ENCODE data around the gene MSX2. TPM values are rescaled to one million over a fixed set of nuclear protein-coding genes. Genes with fewer than 3 reads are reported as not detected.

MSX2 gene
- polyA plus RNA-seq, 1 of the 3 experiments (the other 2 are of a cell fraction): 5.8 TPM

DNA sequence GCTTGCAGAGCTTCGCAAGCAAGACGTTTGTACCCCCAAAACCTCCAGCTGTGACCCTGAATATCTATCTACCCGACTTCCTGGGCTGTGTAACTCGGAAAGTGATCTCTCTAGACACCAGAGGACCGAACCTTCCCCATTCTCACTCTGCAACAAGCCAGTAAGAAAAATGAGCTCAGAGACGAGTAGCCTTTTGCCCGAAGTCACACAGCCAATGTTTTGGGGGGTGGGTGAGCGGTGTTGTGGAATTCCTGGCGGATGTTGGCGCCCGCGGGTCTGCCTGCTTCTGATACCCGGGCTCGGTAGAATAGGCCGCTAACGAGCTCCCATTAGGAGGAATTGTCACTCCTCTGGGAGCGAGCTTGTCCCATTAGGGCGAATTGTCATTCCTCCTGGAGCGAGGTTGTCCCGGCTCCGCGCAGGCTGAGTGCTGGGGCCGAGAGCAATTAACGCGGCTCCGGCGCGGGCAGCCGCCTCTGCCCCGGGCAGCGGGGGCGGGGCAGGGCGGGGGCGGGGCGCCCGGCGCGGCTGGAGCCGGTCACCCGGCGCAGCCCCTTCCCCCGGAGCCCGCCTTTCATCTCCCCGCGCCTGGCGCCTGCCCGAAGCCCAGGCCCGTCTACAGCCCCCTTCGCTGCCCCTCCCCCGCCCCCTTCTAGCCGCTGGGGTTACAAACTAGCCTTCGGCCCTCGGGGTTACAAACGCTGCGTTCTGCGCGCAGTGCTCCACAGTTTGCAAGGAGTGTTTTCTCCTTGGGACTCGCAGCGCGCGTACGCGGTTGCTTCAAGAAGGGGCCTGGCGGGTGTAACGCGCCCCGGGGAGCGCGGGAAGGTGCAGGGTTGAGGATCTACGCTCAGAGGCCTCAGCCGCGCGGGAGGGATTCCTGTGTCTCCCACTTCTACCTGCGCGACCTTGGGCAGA lies 3.5 kb upstream of the MSX2 start:
- Histone ChIP-seq H3K79me2 (ENCODE audit: insufficient read depth) (0 out of 2 replicates have a peak, but pooled peaks cover under 1% of the 10 kb centered on the region), H2AFZ (ENCODE audit: low read depth) (0 out of 2 replicates have a peak overlapping the region, but pooled peaks have one; percentile 69), H3K4me2 (peak overlapping the region; percentile 74; the same call in 1 of the 2 replicates), H4K20me1 (ENCODE audit: insufficient read depth) (no peaks in the 10 kb centered on the region), H3K9me2 (no peaks in the 10 kb centered on the region), H3K4me1 (ENCODE audit: control insufficient read depth in 1 of 2, insufficient read depth in 2 of 2, low read depth in 1 of 2, low read length in 1 of 2) (peaks cover 0 to 29% of the 10 kb centered on the region in 2 experiments; a peak in 2 of 4 replicates), H3K9ac (no peak overlapping the region), H3K36me3 (replicated peaks in 1 of 2; ENCODE audit: control insufficient read depth in 1 of 2, insufficient read depth in 2 of 2, low read length in 1 of 2) (no peaks in the 10 kb centered on the region), H3K27ac (ENCODE audit: low read depth in 2 of 2, low read length in 1 of 2) (no peak overlapping the region), H3K27me3 (ENCODE audit: insufficient read depth) (peaks cover 39% of the 10 kb centered on the region), H3K4me3 (ENCODE audit: low read depth in 2 of 2, low read length in 1 of 2) (peak overlapping the region in 1 of 2 experiments; percentile 36; a peak in 2 of 4 replicates), H3F3A (replicated peaks; ENCODE audit: insufficient read depth) (peaks cover 4% of the 10 kb centered on the region), H3K9me3 (no peaks in the 10 kb centered on the region)
- TF ChIP-seq MEF2A (IDR thresholded peaks at IDR 0.05; ENCODE audit: borderline replicate concordance, low read depth): no peak
- no peak for TF ChIP-seq TCF12 (IDR thresholded peaks at IDR 0.05)
- TF ChIP-seq, protein P1, sequence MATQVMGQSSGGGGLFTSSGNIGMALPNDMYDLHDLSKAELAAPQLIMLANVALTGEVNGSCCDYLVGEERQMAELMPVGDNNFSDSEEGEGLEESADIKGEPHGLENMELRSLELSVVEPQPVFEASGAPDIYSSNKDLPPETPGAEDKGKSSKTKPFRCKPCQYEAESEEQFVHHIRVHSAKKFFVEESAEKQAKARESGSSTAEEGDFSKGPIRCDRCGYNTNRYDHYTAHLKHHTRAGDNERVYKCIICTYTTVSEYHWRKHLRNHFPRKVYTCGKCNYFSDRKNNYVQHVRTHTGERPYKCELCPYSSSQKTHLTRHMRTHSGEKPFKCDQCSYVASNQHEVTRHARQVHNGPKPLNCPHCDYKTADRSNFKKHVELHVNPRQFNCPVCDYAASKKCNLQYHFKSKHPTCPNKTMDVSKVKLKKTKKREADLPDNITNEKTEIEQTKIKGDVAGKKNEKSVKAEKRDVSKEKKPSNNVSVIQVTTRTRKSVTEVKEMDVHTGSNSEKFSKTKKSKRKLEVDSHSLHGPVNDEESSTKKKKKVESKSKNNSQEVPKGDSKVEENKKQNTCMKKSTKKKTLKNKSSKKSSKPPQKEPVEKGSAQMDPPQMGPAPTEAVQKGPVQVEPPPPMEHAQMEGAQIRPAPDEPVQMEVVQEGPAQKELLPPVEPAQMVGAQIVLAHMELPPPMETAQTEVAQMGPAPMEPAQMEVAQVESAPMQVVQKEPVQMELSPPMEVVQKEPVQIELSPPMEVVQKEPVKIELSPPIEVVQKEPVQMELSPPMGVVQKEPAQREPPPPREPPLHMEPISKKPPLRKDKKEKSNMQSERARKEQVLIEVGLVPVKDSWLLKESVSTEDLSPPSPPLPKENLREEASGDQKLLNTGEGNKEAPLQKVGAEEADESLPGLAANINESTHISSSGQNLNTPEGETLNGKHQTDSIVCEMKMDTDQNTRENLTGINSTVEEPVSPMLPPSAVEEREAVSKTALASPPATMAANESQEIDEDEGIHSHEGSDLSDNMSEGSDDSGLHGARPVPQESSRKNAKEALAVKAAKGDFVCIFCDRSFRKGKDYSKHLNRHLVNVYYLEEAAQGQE (IDR thresholded peaks at IDR 0.05; ENCODE audit: low read depth, low read length): no peak
- TF ChIP-seq YY1 (IDR thresholded peaks at IDR 0.05; ENCODE audit: low read depth): no peak
- CTCF ChIA-PET: interaction anchor here (1.4 to 3.3 kb wide), 5 partner anchors 15 to 307 kb away, joined by 3 to 24 read pairs (median 4); no protein-coding TSS in a partner anchor
- 46% methylated on average over 11 of the region's 75 CpGs for WGBS (ENCODE audit: low lambda C conversion rate)
- POLR2A ChIA-PET: interaction anchor here (0.6 kb wide), 1 partner anchor 109 kb away, joined by 3 read pairs; no protein-coding TSS in a partner anchor
- DNase-seq: peak; percentile 87

DNA sequence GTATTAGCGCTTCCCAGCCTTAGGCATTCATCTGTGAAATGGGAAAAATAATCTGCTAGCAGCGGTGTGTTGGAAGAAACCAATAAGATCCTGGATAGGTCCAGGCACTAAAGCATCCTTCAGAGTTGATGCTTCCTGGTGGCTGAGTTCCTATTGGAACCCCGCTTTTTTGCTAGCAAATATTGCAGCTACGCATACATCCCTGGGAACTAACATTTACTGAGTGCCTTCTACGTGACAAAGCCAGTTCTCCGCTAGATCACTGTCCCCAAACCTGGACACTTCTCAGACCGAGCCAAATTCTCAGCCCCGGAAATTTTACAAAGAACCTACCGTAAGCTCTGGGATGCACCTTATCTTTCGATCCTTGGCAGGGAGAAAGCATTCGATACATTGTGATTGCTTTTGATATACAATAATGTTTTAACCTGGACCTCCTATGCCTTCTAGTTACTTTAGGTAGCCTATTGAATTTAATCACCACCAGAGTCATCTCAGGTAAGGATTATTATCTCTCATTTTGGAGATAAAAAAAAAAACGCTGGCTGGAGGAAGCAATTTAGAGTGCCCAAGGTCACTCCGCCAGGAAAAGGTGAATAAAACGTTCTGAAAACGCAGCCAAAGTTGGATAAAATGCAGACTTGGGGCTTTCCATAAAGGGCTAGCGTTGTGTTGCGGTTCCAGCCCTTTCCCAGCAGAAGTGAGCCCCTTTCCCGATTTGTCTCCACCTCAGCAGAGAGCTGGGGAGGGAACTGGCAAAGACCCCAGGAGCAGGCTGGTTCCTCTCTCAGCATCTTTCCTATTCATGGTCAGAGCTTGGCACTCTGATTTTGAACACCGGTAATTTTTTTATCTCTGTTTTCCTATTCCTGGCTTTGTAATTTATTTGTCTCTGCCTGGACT lies 2.6 kb upstream of the MSX2 start:
- no peaks in the 10 kb centered on the region for H3K36me3 ChIP-seq (replicated peaks in 1 of 2; ENCODE audit: control insufficient read depth in 1 of 2, insufficient read depth in 2 of 2, low read length in 1 of 2)
- peaks cover 39% of the 10 kb centered on the region for H3K27me3 ChIP-seq (ENCODE audit: insufficient read depth)
- TF ChIP-seq JUND (IDR thresholded peaks at IDR 0.05) (no peak), CHD2 (IDR thresholded peaks at IDR 0.05; ENCODE audit: low read length, partially characterized antibody) (no peak), MEF2A (IDR thresholded peaks at IDR 0.05; ENCODE audit: borderline replicate concordance, low read depth) (no peak), EZH2phosphoT487 (IDR thresholded peaks at IDR 0.05; ENCODE audit: borderline replicate concordance, low read depth) (no peak), RCOR1 (IDR thresholded peaks at IDR 0.05; ENCODE audit: low read length) (no peak), YY1 (IDR thresholded peaks at IDR 0.05; ENCODE audit: low read depth) (no peak), EP300 (IDR thresholded peaks at IDR 0.05; ENCODE audit: borderline replicate concordance in 1 of 2, low read depth in 1 of 2, low read length in 1 of 2) (no peak)
- TF ChIP-seq, protein P2, sequence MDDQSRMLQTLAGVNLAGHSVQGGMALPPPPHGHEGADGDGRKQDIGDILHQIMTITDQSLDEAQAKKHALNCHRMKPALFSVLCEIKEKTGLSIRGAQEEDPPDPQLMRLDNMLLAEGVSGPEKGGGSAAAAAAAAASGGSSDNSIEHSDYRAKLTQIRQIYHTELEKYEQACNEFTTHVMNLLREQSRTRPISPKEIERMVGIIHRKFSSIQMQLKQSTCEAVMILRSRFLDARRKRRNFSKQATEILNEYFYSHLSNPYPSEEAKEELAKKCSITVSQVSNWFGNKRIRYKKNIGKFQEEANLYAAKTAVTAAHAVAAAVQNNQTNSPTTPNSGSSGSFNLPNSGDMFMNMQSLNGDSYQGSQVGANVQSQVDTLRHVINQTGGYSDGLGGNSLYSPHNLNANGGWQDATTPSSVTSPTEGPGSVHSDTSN (IDR thresholded peaks at IDR 0.05): no peak
- TF ChIP-seq, protein P3, sequence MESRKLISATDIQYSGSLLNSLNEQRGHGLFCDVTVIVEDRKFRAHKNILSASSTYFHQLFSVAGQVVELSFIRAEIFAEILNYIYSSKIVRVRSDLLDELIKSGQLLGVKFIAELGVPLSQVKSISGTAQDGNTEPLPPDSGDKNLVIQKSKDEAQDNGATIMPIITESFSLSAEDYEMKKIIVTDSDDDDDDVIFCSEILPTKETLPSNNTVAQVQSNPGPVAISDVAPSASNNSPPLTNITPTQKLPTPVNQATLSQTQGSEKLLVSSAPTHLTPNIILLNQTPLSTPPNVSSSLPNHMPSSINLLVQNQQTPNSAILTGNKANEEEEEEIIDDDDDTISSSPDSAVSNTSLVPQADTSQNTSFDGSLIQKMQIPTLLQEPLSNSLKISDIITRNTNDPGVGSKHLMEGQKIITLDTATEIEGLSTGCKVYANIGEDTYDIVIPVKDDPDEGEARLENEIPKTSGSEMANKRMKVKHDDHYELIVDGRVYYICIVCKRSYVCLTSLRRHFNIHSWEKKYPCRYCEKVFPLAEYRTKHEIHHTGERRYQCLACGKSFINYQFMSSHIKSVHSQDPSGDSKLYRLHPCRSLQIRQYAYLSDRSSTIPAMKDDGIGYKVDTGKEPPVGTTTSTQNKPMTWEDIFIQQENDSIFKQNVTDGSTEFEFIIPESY (IDR thresholded peaks at IDR 0.05; ENCODE audit: borderline replicate concordance, low read depth): no peak
- DNase-seq: no peak
- ChIA-PET POLR2A (no interaction called here), CTCF (interaction anchor here (0.7 to 1.4 kb wide), 4 partner anchors 13 to 302 kb away, joined by 3 to 4 read pairs (median 3); no protein-coding TSS in a partner anchor)
- H3K4me2 ChIP-seq: peak overlapping the region; percentile 74; the same call in 1 of the 2 replicates
- no peaks in the 10 kb centered on the region for H4K20me1 ChIP-seq (ENCODE audit: insufficient read depth)
- H2AFZ ChIP-seq (ENCODE audit: low read depth): no peak overlapping the region
- no peak overlapping the region for H3K27ac ChIP-seq (ENCODE audit: low read depth in 2 of 2, low read length in 1 of 2)
- 58% methylated on average over 18 of the region's 19 CpGs for WGBS (ENCODE audit: low lambda C conversion rate)
- H3K9ac ChIP-seq: no peak overlapping the region
- H3K4me3 ChIP-seq (ENCODE audit: low read depth in 2 of 2, low read length in 1 of 2): peak overlapping the region in 1 of 2 experiments; percentile 36; a peak in 2 of 4 replicates
- no peaks in the 10 kb centered on the region for H3K9me2 ChIP-seq
- H3F3A ChIP-seq (replicated peaks; ENCODE audit: insufficient read depth): peaks cover 4% of the 10 kb centered on the region
- H3K9me3 ChIP-seq: no peaks in the 10 kb centered on the region
- peaks cover 3% of the 10 kb centered on the region; the same call in 1 of the 2 replicates for H3K79me2 ChIP-seq (ENCODE audit: insufficient read depth)
- peaks cover 0 to 30% of the 10 kb centered on the region in 2 experiments; a peak in 2 of 4 replicates for H3K4me1 ChIP-seq (ENCODE audit: control insufficient read depth in 1 of 2, insufficient read depth in 2 of 2, low read depth in 1 of 2, low read length in 1 of 2)

All from SK-N-SH (cell line).